Naive thymus-derived CD4-positive, alpha-beta T cell (primary cell): ENCODE data around the gene CACNG4. TPM values are rescaled to one million over a fixed set of nuclear protein-coding genes. Genes with fewer than 3 reads are reported as not detected.

Source experiments
- ATAC-seq: fragments of 150-1000 bp; cut with Tn5 transposase; 2 replicates; pipeline ENCODE4 v1.10.0; 2021; ENCODE audit warnings: mild to moderate bottlenecking, moderate library complexity
- CTCF ChIA-PET: fragments of 350-600 bp; sonication (Branson Sonifier 250); formaldehyde crosslinking; loops from one replicate; lab custom pipeline; 2021; ENCODE audit warnings: antibody characterized with exemption; lab: Charles Lee
- POLR2A ChIA-PET: fragments of 350-600 bp; sonication (Branson Sonifier 250); formaldehyde crosslinking; loops from one replicate; lab custom pipeline; 2021; ENCODE audit warnings: antibody characterized with exemption, inconsistent platforms; lab: Charles Lee
- DNase-seq, 9 donors: peaks; one replicate each; pipeline versions ENCODE4 v3.0.0 to v3.0.0-alpha.2; 2020 to 2022; ENCODE audit warnings: mixed read lengths in 1 of 9
- H3K27ac ChIP-seq: one replicate; pipeline ENCODE4 v1.7.0; 2013; ENCODE audit warnings: mild to moderate bottlenecking, low read depth, low read length, moderate library complexity
- H3K27me3 ChIP-seq, 2 donors: one replicate each; pipeline ENCODE4 v1.7.0; 2013; ENCODE audit warnings: low read length in 2 of 2, mild to moderate bottlenecking in 2 of 2, moderate library complexity in 2 of 2; ENCODE audit not compliant: control insufficient read depth in 2 of 2, insufficient read depth in 2 of 2
- H3K36me3 ChIP-seq, 3 experiments: 1 replicate in 2 of 3; 2 replicates in 1 of 3; pipeline ENCODE4 v1.7.0; 2013; ENCODE audit warnings: low read length in 3 of 3, mild to moderate bottlenecking in 3 of 3, moderate library complexity in 1 of 3; ENCODE audit not compliant: insufficient read depth in 3 of 3, control insufficient read depth in 2 of 3
- H3K4me1 ChIP-seq, 2 donors: one replicate each; pipeline ENCODE4 v1.7.0; 2013; ENCODE audit warnings: low read length in 2 of 2, mild to moderate bottlenecking in 2 of 2, moderate library complexity in 1 of 2; ENCODE audit not compliant: control insufficient read depth in 2 of 2, insufficient read depth in 2 of 2
- H3K4me3 ChIP-seq: 2 replicates; pipeline ENCODE4 v1.7.0; 2013; ENCODE audit warnings: mild to moderate bottlenecking, low read length
- H3K9me3 ChIP-seq, 3 experiments: 1 replicate in 2 of 3; 2 replicates in 1 of 3; pipeline ENCODE4 v1.7.0; 2013; ENCODE audit warnings: low read length in 3 of 3; ENCODE audit not compliant: control insufficient read depth in 2 of 3
- H3K27ac Mint-ChIP-seq, 9 donors: one replicate each; pipeline ENCODE4 v1.8.0; 2020 to 2022; ENCODE audit warnings: mixed read lengths in 9 of 9, mild to moderate bottlenecking in 8 of 9, moderate library complexity in 5 of 9, inconsistent platforms in 2 of 9
- H3K27me3 Mint-ChIP-seq, 5 donors: one replicate each; pipeline ENCODE4 v1.8.0; 2021 to 2022; ENCODE audit warnings: mixed read lengths in 5 of 5, mild to moderate bottlenecking in 1 of 5
- H3K36me3 Mint-ChIP-seq, 5 donors: one replicate each; pipeline ENCODE4 v1.8.0; 2020 to 2022; ENCODE audit warnings: mixed read lengths in 5 of 5, mild to moderate bottlenecking in 3 of 5, inconsistent platforms in 1 of 5
- H3K4me1 Mint-ChIP-seq, 7 donors: one replicate each; pipeline ENCODE4 v1.8.0; 2020 to 2022; ENCODE audit warnings: mixed read lengths in 7 of 7, mild to moderate bottlenecking in 3 of 7, inconsistent platforms in 1 of 7
- H3K4me3 Mint-ChIP-seq, 10 donors: one replicate each; pipeline ENCODE4 v1.8.0; 2020 to 2022; ENCODE audit warnings: mild to moderate bottlenecking in 10 of 10, mixed read lengths in 10 of 10, moderate library complexity in 6 of 10, inconsistent platforms in 2 of 10
- H3K9me3 Mint-ChIP-seq, 11 donors: one replicate each; pipeline ENCODE4 v1.8.0; 2020 to 2022; ENCODE audit warnings: mixed read lengths in 11 of 11, mild to moderate bottlenecking in 4 of 11, inconsistent platforms in 1 of 11, moderate library complexity in 1 of 11
- intact Hi-C, 2 donors: fragments of 100-400 bp; cut with micrococcal nuclease; formaldehyde crosslinking; loops; one replicate each; pipeline ENCODE4 v1.15.1; 2023
- polyA plus RNA-seq, 2 donors: library from polyadenylated mRNA; unstranded; fragments of 300-500 nt; fragmentation: Illumina TruSeq; gene quantifications; one replicate each; pipeline ENCODE4 v1.2.3, GENCODE V29; 2021
- total RNA-seq, 6 experiments: library from RNA in 5 of 6; stranded (reverse) in 5 of 6; gene quantifications; 1 replicate in 5 of 6; 2 replicates in 1 of 6; pipeline ENCODE4 v1.2.3 and lab custom pipeline; 2021 to 2026

Gene CACNG4
- total and polyA plus RNA-seq, 7 experiments from 2014 or later: not detected

- Mint-ChIP-seq H3K36me3 (no peaks in the 10 kb centered on the region), H3K27me3 (peaks cover 43 to 57% (median 50%) of the 10 kb centered on the region in 5 donors), H3K27ac (no peak overlapping the region), H3K9me3 (peaks cover 0 to 8% (median 0%) of the 10 kb centered on the region in 11 donors), H3K4me3 (no peak overlapping the region), H3K4me1 (peaks cover 0 to 13% (median 6%) of the 10 kb centered on the region in 7 donors)
- DNase-seq: no peak
- POLR2A ChIA-PET: no interaction called here
- Histone ChIP-seq H3K36me3 (no peaks in the 10 kb centered on the region), H3K9me3 (no peaks in the 10 kb centered on the region), H3K4me3 (no peak overlapping the region), H3K27me3 (no peaks in the 10 kb centered on the region), H3K4me1 (no peaks in the 10 kb centered on the region), H3K27ac (no peak overlapping the region)
- no peak for ATAC-seq
- CTCF ChIA-PET: no interaction called here
- intact Hi-C loops: no loop called here
Measured at GRCh38 chr17:66948061-66948750, 16.3 kb upstream of the CACNG4 start.

- H3K4me3 Mint-ChIP-seq: no peak overlapping the region
- intact Hi-C loops: no loop called here
- H3K9me3 Mint-ChIP-seq: peaks cover 0 to 6% (median 0%) of the 10 kb centered on the region in 11 donors
Measured at GRCh38 chr17:66949501-66949900, 15.0 kb upstream of the CACNG4 start.

GRCh38 chr17:66950325-66950724, 14.2 kb upstream of the CACNG4 start:
- Histone ChIP-seq H3K9me3 (no peaks in the 10 kb centered on the region), H3K27ac (no peak overlapping the region), H3K4me3 (no peak overlapping the region), H3K27me3 (no peaks in the 10 kb centered on the region), H3K36me3 (no peaks in the 10 kb centered on the region), H3K4me1 (no peaks in the 10 kb centered on the region)
- H3K27ac Mint-ChIP-seq: no peak overlapping the region
- ATAC-seq (no peak), DNase-seq (no peak)
- H3K4me3 Mint-ChIP-seq: no peak overlapping the region
- ChIA-PET POLR2A (no interaction called here), CTCF (no interaction called here)
- peaks cover 0 to 6% (median 0%) of the 10 kb centered on the region in 11 donors for H3K9me3 Mint-ChIP-seq
- H3K36me3 Mint-ChIP-seq: no peaks in the 10 kb centered on the region
- peaks cover 25 to 37% (median 30%) of the 10 kb centered on the region in 5 donors for H3K27me3 Mint-ChIP-seq
- peaks cover 0 to 8% (median 6%) of the 10 kb centered on the region in 7 donors for H3K4me1 Mint-ChIP-seq
- intact Hi-C loops: no loop called here

More at GRCh38 chr17:66949501-66949900, 15.0 kb upstream of the CACNG4 start:
- POLR2A ChIA-PET: interaction anchor here (0.6 kb wide), 1 partner anchor 141 kb away, joined by 4 read pairs; no protein-coding TSS in a partner anchor
- H3K27ac Mint-ChIP-seq: no peak overlapping the region
- H3K36me3 ChIP-seq: no peaks in the 10 kb centered on the region
- H3K27me3 ChIP-seq: no peaks in the 10 kb centered on the region
- H3K27me3 Mint-ChIP-seq: peaks cover 31 to 45% (median 37%) of the 10 kb centered on the region in 5 donors
- peaks cover 0 to 12% (median 6%) of the 10 kb centered on the region in 7 donors for H3K4me1 Mint-ChIP-seq
- no peak overlapping the region for H3K27ac ChIP-seq
- H3K36me3 Mint-ChIP-seq: no peaks in the 10 kb centered on the region
- CTCF ChIA-PET: no interaction called here
- DNase-seq (no peak), ATAC-seq (no peak)
- no peaks in the 10 kb centered on the region for H3K9me3 ChIP-seq
- H3K4me3 ChIP-seq: no peak overlapping the region
- H3K4me1 ChIP-seq: no peaks in the 10 kb centered on the region

GRCh38 chr17:66950886-66951604, 13.5 kb upstream of the CACNG4 start:
- Histone ChIP-seq H3K4me1 (no peaks in the 10 kb centered on the region), H3K27ac (no peak overlapping the region), H3K9me3 (no peaks in the 10 kb centered on the region), H3K27me3 (no peaks in the 10 kb centered on the region), H3K36me3 (no peaks in the 10 kb centered on the region), H3K4me3 (no peak overlapping the region)
- H3K4me3 Mint-ChIP-seq: no peak overlapping the region
- CTCF ChIA-PET: no interaction called here
- POLR2A ChIA-PET: no interaction called here
- peaks cover 18 to 29% (median 23%) of the 10 kb centered on the region in 5 donors for H3K27me3 Mint-ChIP-seq
- no peaks in the 10 kb centered on the region for H3K36me3 Mint-ChIP-seq
- H3K4me1 Mint-ChIP-seq: peaks cover 0 to 2% (median under 1%) of the 10 kb centered on the region in 7 donors
- DNase-seq: no peak
- intact Hi-C loops: no loop called here
- H3K27ac Mint-ChIP-seq: no peak overlapping the region
- H3K9me3 Mint-ChIP-seq: peaks cover 0 to 3% (median 0%) of the 10 kb centered on the region in 11 donors
- no peak for ATAC-seq

GRCh38 chr17:66951605-66951953, 12.9 kb upstream of the CACNG4 start:
- POLR2A ChIA-PET: no interaction called here

GRCh38 chr17:66952031-66952524, 12.4 kb upstream of the CACNG4 start:
- no peaks in the 10 kb centered on the region for H3K4me1 Mint-ChIP-seq
- H3K27me3 ChIP-seq: no peaks in the 10 kb centered on the region
- H3K36me3 Mint-ChIP-seq: no peaks in the 10 kb centered on the region
- no peaks in the 10 kb centered on the region for H3K9me3 ChIP-seq
- H3K9me3 Mint-ChIP-seq: peaks cover 0 to 2% (median 0%) of the 10 kb centered on the region in 11 donors
- no peak overlapping the region for H3K4me3 ChIP-seq
- intact Hi-C loops: no loop called here
- no peak for DNase-seq
- no peak overlapping the region for H3K27ac ChIP-seq
- H3K36me3 ChIP-seq: no peaks in the 10 kb centered on the region
- peaks cover 8 to 19% (median 13%) of the 10 kb centered on the region in 5 donors for H3K27me3 Mint-ChIP-seq
- POLR2A ChIA-PET: no interaction called here
- H3K27ac Mint-ChIP-seq: no peak overlapping the region
- no peaks in the 10 kb centered on the region for H3K4me1 ChIP-seq
- no peak for ATAC-seq
- CTCF ChIA-PET: no interaction called here
- H3K4me3 Mint-ChIP-seq: no peak overlapping the region

More at GRCh38 chr17:66951605-66951953, 12.9 kb upstream of the CACNG4 start:
- Mint-ChIP-seq H3K4me1 (no peaks in the 10 kb centered on the region), H3K9me3 (peaks cover 0 to 2% (median 0%) of the 10 kb centered on the region in 11 donors), H3K4me3 (no peak overlapping the region), H3K36me3 (no peaks in the 10 kb centered on the region), H3K27ac (no peak overlapping the region), H3K27me3 (peaks cover 13 to 24% (median 17%) of the 10 kb centered on the region in 5 donors)
- no peaks in the 10 kb centered on the region for H3K27me3 ChIP-seq
- no peaks in the 10 kb centered on the region for H3K9me3 ChIP-seq
- no peaks in the 10 kb centered on the region for H3K36me3 ChIP-seq
- intact Hi-C loops: no loop called here
- CTCF ChIA-PET: no interaction called here
- H3K27ac ChIP-seq: no peak overlapping the region
- DNase-seq: no peak
- H3K4me3 ChIP-seq: no peak overlapping the region
- ATAC-seq: no peak
- no peaks in the 10 kb centered on the region for H3K4me1 ChIP-seq
